ENCODE measurements around the gene HDHD5. TPM values are rescaled to one million over a fixed set of nuclear protein-coding genes. Genes with fewer than 3 reads are reported as not detected.
A peak's percentile ranks its signal among the peaks of the same experiment; 100 is the strongest.

Gene HDHD5
- total and polyA plus RNA-seq, 2 of the 13 experiments (the other 11 are each of a cell fraction or from before 2014, with no cell fraction given), result not detected

DNA sequence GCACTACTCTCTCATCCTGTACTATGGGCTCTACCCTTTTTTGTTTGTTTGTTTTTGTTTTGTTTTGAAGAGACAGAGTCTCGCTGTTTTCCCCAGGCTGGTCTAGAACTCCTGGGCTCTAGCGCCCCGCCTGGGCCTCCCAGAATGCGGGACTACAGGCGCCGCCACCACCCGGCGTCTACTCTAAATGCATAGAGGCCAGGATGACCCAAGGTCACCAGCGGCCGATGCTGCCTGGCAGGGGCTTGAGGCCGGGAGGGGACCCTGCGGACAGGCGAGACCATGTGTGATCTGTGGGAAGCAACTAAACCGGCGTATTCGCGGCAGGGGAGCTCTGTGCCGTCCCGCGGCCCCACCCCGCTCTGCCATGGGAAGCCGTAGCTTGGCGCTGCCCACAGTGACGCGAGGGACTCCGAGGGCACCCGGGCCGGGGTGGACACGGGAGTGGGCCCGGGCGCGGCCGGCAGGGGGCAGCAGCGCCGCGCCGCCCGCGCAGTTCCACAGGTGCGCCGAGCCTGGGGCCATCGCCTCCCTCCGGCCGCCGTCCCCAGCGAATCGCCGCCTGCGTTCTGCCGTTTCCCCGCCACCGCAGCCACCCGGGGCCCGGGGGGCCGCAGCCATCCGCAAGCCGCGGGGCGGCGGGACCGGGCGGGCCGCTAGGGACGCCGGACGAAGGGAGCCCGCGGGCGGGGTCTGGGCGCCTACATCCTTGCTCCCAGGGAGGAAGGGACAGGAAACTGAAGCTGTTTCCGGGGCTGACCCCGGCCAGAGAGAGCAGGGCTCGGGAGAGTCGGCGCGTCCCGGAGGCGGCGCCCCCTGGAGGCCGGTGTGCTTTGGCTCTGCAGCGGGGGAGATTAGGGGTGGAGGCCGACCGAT lies 12.3 kb upstream of the HDHD5 start (continued):
- TF ChIP-seq, protein P1, sequence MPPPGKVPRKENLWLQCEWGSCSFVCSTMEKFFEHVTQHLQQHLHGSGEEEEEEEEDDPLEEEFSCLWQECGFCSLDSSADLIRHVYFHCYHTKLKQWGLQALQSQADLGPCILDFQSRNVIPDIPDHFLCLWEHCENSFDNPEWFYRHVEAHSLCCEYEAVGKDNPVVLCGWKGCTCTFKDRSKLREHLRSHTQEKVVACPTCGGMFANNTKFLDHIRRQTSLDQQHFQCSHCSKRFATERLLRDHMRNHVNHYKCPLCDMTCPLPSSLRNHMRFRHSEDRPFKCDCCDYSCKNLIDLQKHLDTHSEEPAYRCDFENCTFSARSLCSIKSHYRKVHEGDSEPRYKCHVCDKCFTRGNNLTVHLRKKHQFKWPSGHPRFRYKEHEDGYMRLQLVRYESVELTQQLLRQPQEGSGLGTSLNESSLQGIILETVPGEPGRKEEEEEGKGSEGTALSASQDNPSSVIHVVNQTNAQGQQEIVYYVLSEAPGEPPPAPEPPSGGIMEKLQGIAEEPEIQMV (CRISPR knock-in tag; IDR thresholded peaks at IDR 0.05; ENCODE audit: low read depth), result no peak
- TF ChIP-seq RBAK (CRISPR knock-in tag; IDR thresholded peaks at IDR 0.05) (no peak; the same call in 1 of the 2 replicates), HNF1B (CRISPR knock-in tag; IDR thresholded peaks at IDR 0.05) (0 out of 2 replicates have a peak, but pooled peaks have one; percentile 27), SNAI1 (CRISPR knock-in tag; IDR thresholded peaks at IDR 0.05; ENCODE audit: borderline replicate concordance) (no peak), YY1 (IDR thresholded peaks at IDR 0.05; ENCODE audit: insufficient read depth, insufficient replicate concordance, low read depth, low read length) (peak; percentile 60), TFDP2 (CRISPR knock-in tag; IDR thresholded peaks at IDR 0.05) (no peak; the same call in 1 of the 2 replicates), SMAD1 (CRISPR knock-in tag; IDR thresholded peaks at IDR 0.05; ENCODE audit: borderline replicate concordance, low read depth) (no peak), ZNF230 (CRISPR knock-in tag; IDR thresholded peaks at IDR 0.05) (no peak), ASH2L (IDR thresholded peaks at IDR 0.05; ENCODE audit: insufficient read length, low read depth, low read length) (peak; percentile 31), IRF1 (CRISPR knock-in tag; IDR thresholded peaks at IDR 0.05; ENCODE audit: low read depth) (no peak), MTA3 (CRISPR knock-in tag; IDR thresholded peaks at IDR 0.05) (no peak), ZNF484 (CRISPR knock-in tag; IDR thresholded peaks at IDR 0.05; ENCODE audit: borderline replicate concordance, low read depth) (no peak), ZBTB49 (CRISPR knock-in tag; IDR thresholded peaks at IDR 0.05; ENCODE audit: borderline replicate concordance) (no peak), THAP11 (CRISPR knock-in tag; IDR thresholded peaks at IDR 0.05) (peak; percentile 58)
- TF ChIP-seq, protein P2, sequence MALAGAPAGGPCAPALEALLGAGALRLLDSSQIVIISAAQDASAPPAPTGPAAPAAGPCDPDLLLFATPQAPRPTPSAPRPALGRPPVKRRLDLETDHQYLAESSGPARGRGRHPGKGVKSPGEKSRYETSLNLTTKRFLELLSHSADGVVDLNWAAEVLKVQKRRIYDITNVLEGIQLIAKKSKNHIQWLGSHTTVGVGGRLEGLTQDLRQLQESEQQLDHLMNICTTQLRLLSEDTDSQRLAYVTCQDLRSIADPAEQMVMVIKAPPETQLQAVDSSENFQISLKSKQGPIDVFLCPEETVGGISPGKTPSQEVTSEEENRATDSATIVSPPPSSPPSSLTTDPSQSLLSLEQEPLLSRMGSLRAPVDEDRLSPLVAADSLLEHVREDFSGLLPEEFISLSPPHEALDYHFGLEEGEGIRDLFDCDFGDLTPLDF (CRISPR knock-in tag; IDR thresholded peaks at IDR 0.05), result no peak
- TF ChIP-seq, protein P3, sequence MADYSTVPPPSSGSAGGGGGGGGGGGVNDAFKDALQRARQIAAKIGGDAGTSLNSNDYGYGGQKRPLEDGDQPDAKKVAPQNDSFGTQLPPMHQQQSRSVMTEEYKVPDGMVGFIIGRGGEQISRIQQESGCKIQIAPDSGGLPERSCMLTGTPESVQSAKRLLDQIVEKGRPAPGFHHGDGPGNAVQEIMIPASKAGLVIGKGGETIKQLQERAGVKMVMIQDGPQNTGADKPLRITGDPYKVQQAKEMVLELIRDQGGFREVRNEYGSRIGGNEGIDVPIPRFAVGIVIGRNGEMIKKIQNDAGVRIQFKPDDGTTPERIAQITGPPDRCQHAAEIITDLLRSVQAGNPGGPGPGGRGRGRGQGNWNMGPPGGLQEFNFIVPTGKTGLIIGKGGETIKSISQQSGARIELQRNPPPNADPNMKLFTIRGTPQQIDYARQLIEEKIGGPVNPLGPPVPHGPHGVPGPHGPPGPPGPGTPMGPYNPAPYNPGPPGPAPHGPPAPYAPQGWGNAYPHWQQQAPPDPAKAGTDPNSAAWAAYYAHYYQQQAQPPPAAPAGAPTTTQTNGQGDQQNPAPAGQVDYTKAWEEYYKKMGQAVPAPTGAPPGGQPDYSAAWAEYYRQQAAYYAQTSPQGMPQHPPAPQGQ (CRISPR knock-in tag; IDR thresholded peaks at IDR 0.05; ENCODE audit: borderline replicate concordance), result no peak

Measured in HepG2 (cell line).